SK-N-MC (cell line): Measurements from ENCODE around the gene TBPL2.

Experiments used
- EZH2 ChIP-seq: fragments of 200-600 bp; sonication (generic); IDR thresholded peaks from one replicate; pipeline ENCODE4 v1.6.1; 2017; ENCODE audit warnings: antibody characterized with exemption
- FOXP2 ChIP-seq: optimal IDR thresholded peaks from 2 replicates; pipeline ENCODE3; 2011; ENCODE audit warnings: mild to moderate bottlenecking, moderate library complexity; ENCODE audit not compliant: insufficient read depth; ENCODE audit errors: extremely low read length, control extremely low read depth
- POLR2AphosphoS5 ChIP-seq: IDR thresholded peaks from 2 replicates; pipeline ENCODE4 v1.6.1; 2012; ENCODE audit warnings: mild to moderate bottlenecking, low read depth, low read length, borderline replicate concordance

- TF ChIP-seq EZH2 (no peak), POLR2AphosphoS5 (no peak), FOXP2 (no peak)
Observed at GRCh38 chr14:55423969-55424368, 16.4 kb downstream of the TBPL2 start.
